GM19397 (cell line): Measurements from ENCODE around the gene THBS2.

ENCODE experiments used
- ATAC-seq: cut with Tn5 transposase; IDR thresholded peaks from one replicate; pipeline ENCODE4 v1.9.1; 2021; ENCODE audit warnings: mild to moderate bottlenecking, moderate library complexity; ENCODE audit not compliant: unreplicated experiment

THBS2 gene

GRCh38 chr6:169168706-169169105 lies 84.9 kb downstream of the THBS2 start:
- ATAC-seq, result no peak

GRCh38 chr6:169168302-169168630 lies 85.4 kb downstream of the THBS2 start:
- no peak for ATAC-seq

GRCh38 chr6:169167581-169168301 lies 85.9 kb downstream of the THBS2 start:
- no peak for ATAC-seq

- ATAC-seq, result no peak
Measured at GRCh38 chr6:169166896-169167580, 86.6 kb downstream of the THBS2 start.
